Endothelial cell of umbilical vein (primary cell): ENCODE measurements around the gene RBMS1. TPM values are rescaled to one million over a fixed set of nuclear protein-coding genes. Genes with fewer than 3 reads are reported as not detected.

Experiments
- BruUV-seq: library from RNA; stranded (reverse); fragments of 400-500 nt; replicated peaks from 2 replicates; lab custom pipeline; 2021; lab: Mats Ljungman, UMichigan
- CTCF ChIA-PET: fragments of 300-600, 350-600 bp; sonication (Branson Sonifier 250); formaldehyde crosslinking; loops from one replicate; lab custom pipeline; 2021; ENCODE audit warnings: antibody characterized with exemption, inconsistent platforms; lab: Charles Lee
- POLR2A ChIA-PET: fragments of 300-600, 350-600 bp; sonication (Branson Sonifier 250); formaldehyde crosslinking; loops from one replicate; lab custom pipeline; 2021; ENCODE audit warnings: antibody characterized with exemption, inconsistent platforms; lab: Charles Lee
- DNase-seq: peaks from one replicate; pipeline ENCODE4 v3.0.0-alpha.2; 2011; ENCODE audit warnings: low read depth, low spot score
- FAIRE-seq: peaks from 2 replicates; lab custom pipeline; 2011; peaks lifted over from hg19 to GRCh38; lab: Jason Lieb, UNC
- H2AFZ ChIP-seq: 2 replicates; pipeline ENCODE4 v1.6.0; 2012; ENCODE audit warnings: low read depth, low read length, control low read depth, inconsistent platforms
- H3K27ac ChIP-seq: 2 replicates; pipeline ENCODE4 v1.5.1; 2011; ENCODE audit warnings: low read depth, mild to moderate bottlenecking, control low read depth, low read length, moderate library complexity; ENCODE audit not compliant: insufficient read depth
- H3K27me3 ChIP-seq, 2 experiments: 2 replicates each; pipeline versions ENCODE4 v1.6.0 to v1.6.1; 2011; ENCODE audit warnings: low read length in 2 of 2, mixed read lengths in 1 of 2; ENCODE audit not compliant: control insufficient read depth in 2 of 2, insufficient read depth in 2 of 2
- H3K36me3 ChIP-seq, 2 experiments: 2 replicates in 1 of 2; 3 replicates in 1 of 2; pipeline ENCODE4 v1.5.1; 2011; ENCODE audit warnings: low read length in 2 of 2, mild to moderate bottlenecking in 1 of 2, moderate library complexity in 1 of 2; ENCODE audit not compliant: control insufficient read depth in 2 of 2, insufficient read depth in 2 of 2; ENCODE audit errors: extremely low read depth in 1 of 2
- H3K4me1 ChIP-seq: 3 replicates; pipeline ENCODE4 v1.5.1; 2011; ENCODE audit warnings: mild to moderate bottlenecking, low read length; ENCODE audit not compliant: control insufficient read depth, insufficient read depth; ENCODE audit errors: extremely low read depth
- H3K4me2 ChIP-seq: 2 replicates; pipeline ENCODE4 v1.6.1; 2011; ENCODE audit warnings: low read length, control low read depth, mixed read lengths; ENCODE audit not compliant: insufficient read depth
- H3K4me3 ChIP-seq, 3 experiments: fragments of 200-600 bp in 1 of 3; sonication (generic), shearing (Covaris generic) in 1 of 3; replicated peaks in 1 of 3; 2 replicates each; pipeline ENCODE4 v1.5.1; 2011 to 2016; ENCODE audit warnings: control low read depth in 3 of 3, low read length in 3 of 3, mild to moderate bottlenecking in 2 of 3, inconsistent platforms in 1 of 3, low read depth in 1 of 3, moderate library complexity in 1 of 3; ENCODE audit not compliant: insufficient read depth in 1 of 3
- H3K79me2 ChIP-seq: 2 replicates; pipeline ENCODE4 v1.6.0; 2012; ENCODE audit warnings: low read length, inconsistent platforms; ENCODE audit not compliant: control insufficient read depth, insufficient read depth
- H3K9ac ChIP-seq: replicated peaks from 2 replicates; pipeline ENCODE3; 2011; ENCODE audit warnings: low read length, control low read depth; ENCODE audit not compliant: insufficient read depth; ENCODE audit errors: extremely low read depth
- H3K9me1 ChIP-seq: replicated peaks from 3 replicates; pipeline ENCODE4 v1.6.0; 2011; ENCODE audit warnings: mild to moderate bottlenecking, low read length; ENCODE audit not compliant: control insufficient read depth, insufficient read depth; ENCODE audit errors: extremely low read depth
- H3K9me3 ChIP-seq: replicated peaks from 2 replicates; pipeline ENCODE4 v1.5.1; 2012; ENCODE audit warnings: low read length, inconsistent platforms; ENCODE audit not compliant: control insufficient read depth, insufficient read depth
- H4K20me1 ChIP-seq: replicated peaks from 2 replicates; pipeline ENCODE3; 2011; ENCODE audit warnings: mild to moderate bottlenecking, low read length; ENCODE audit not compliant: control insufficient read depth, insufficient read depth; ENCODE audit errors: extremely low read depth
- CTCF ChIP-seq, 2 donors: IDR thresholded peaks; 1 replicate in 1 of 2; 2 replicates in 1 of 2; pipeline ENCODE4 v1.5.1; 2011; ENCODE audit warnings: low read length in 2 of 2, mild to moderate bottlenecking in 2 of 2, moderate library complexity in 2 of 2, control low read depth in 1 of 2, inconsistent platforms in 1 of 2, low read depth in 1 of 2; ENCODE audit not compliant: insufficient read depth in 1 of 2; ENCODE audit errors: extremely low read depth in 1 of 2
- FOS ChIP-seq: IDR thresholded peaks from 2 replicates; pipeline ENCODE4 v1.6.1; 2011; ENCODE audit warnings: mild to moderate bottlenecking, low read length, moderate library complexity, borderline replicate concordance; ENCODE audit not compliant: insufficient read depth
- GATA2 ChIP-seq: IDR thresholded peaks from 2 replicates; pipeline ENCODE4 v1.7.0; 2011; ENCODE audit warnings: low read depth, mild to moderate bottlenecking, moderate library complexity, mixed read lengths, low read length; ENCODE audit not compliant: insufficient read length, insufficient read depth
- JUN ChIP-seq: IDR thresholded peaks from 2 replicates; pipeline ENCODE4 v1.6.1; 2011; ENCODE audit warnings: borderline replicate concordance, low read depth; ENCODE audit not compliant: insufficient read length, insufficient read depth
- POLR2AphosphoS5 ChIP-seq: IDR thresholded peaks from 2 replicates; pipeline ENCODE4 v1.6.1; 2012; ENCODE audit warnings: low read depth, mild to moderate bottlenecking, control low read depth, low read length, moderate library complexity; ENCODE audit not compliant: insufficient read depth
- dilution Hi-C: fragments of 300-500 bp; cut with MboI; formaldehyde crosslinking; loops from one replicate; pipeline ENCODE4 v1.15.0; 2019; ENCODE audit warnings: low sequenced_read_pairs; ENCODE audit not compliant: extremely low pct_ligation_motif_present
- intact Hi-C: fragments of 100-400 bp; cut with micrococcal nuclease; formaldehyde crosslinking; loops from one replicate; pipeline ENCODE4 v1.10.0; 2022
- polyA plus RNA-seq, 4 experiments: library from polyadenylated mRNA; depleted of rRNA in 3 of 4; stranded (reverse) in 3 of 4; unstranded in 1 of 4; fragments of >200 nt; gene quantifications; 2 replicates each; pipeline versions ENCODE4 v1.2.1 to v1.2.3, GENCODE V29; 2011 to 2012; ENCODE audit warnings: missing spikeins in 1 of 4
- total RNA-seq: library from RNA; stranded (reverse); gene quantifications from 2 replicates; pipeline ENCODE4 v1.2.3, GENCODE V29; 2021
- TF ChIP-seq, protein P1 (sequence below): IDR thresholded peaks from 2 replicates; pipeline ENCODE4 v1.6.1; 2011; ENCODE audit not compliant: insufficient read depth, insufficient read length

Gene RBMS1
- total and polyA plus RNA-seq, 2 donors (not counting 3 experiments of a cell fraction or from before 2014, with no cell fraction given), result 60.0 to 93.3 TPM

- no TSS peak for BruUV-seq
- H3K9me1 ChIP-seq, result no peaks in the 10 kb centered on the region
- H3K27ac ChIP-seq, result peak overlapping the region; percentile 88
- H3K79me2 ChIP-seq, result peaks cover 53% of the 10 kb centered on the region
- no peak for TF ChIP-seq GATA2
- TF ChIP-seq FOS, result no peak
- TF ChIP-seq, protein P1, sequence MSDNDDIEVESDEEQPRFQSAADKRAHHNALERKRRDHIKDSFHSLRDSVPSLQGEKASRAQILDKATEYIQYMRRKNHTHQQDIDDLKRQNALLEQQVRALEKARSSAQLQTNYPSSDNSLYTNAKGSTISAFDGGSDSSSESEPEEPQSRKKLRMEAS, result no peak
- no peak for TF ChIP-seq CTCF (IDR thresholded peaks at IDR 0.05; ENCODE audit: extremely low read depth in 1 of 2, insufficient read depth in 1 of 2, low read depth in 1 of 2, low read length in 2 of 2)
- TF ChIP-seq POLR2AphosphoS5, result no peak
- no peak for TF ChIP-seq JUN
- ChIA-PET POLR2A (no interaction called here), CTCF (interaction anchor here (0.6 to 3.5 kb wide), 7 partner anchors 10 to 685 kb away, joined by 3 to 28 read pairs (median 4); no protein-coding TSS in a partner anchor)
- no peak overlapping the region for H2AFZ ChIP-seq
- dilution Hi-C loops, result no loop called here
- H3K4me1 ChIP-seq, result peaks cover 22% of the 10 kb centered on the region
- no peak for FAIRE-seq
- no peak overlapping the region for H3K4me3 ChIP-seq
- H3K9me3 ChIP-seq, result no peaks in the 10 kb centered on the region
- peak overlapping the region; percentile 52 for H3K9ac ChIP-seq
- intact Hi-C loops, result loop anchor here (1.0 kb wide), 1 partner anchor 10 kb away; no protein-coding TSS in a partner anchor
- no peaks in the 10 kb centered on the region for H4K20me1 ChIP-seq
- peak overlapping the region; percentile 31 for H3K4me2 ChIP-seq
- H3K27me3 ChIP-seq, result no peaks in the 10 kb centered on the region
- peaks cover 3 to 6% of the 10 kb centered on the region in 2 experiments for H3K36me3 ChIP-seq
- no peak for DNase-seq
Measured at GRCh38 chr2:160309585-160309984, 184.0 kb downstream of the RBMS1 start.
